ENCODE results near the gene BFSP2.

GRCh38 chr3:133472242-133472641 lies 72.4 kb downstream of the BFSP2 start:
- TF ChIP-seq CTCF (IDR thresholded peaks at IDR 0.05) (no peak), POLR2AphosphoS5 (IDR thresholded peaks at IDR 0.05; ENCODE audit: low read depth, low read length) (no peak), REST (IDR thresholded peaks at IDR 0.05; ENCODE audit: insufficient read depth in 1 of 2, low read depth in 2 of 2, low read length in 1 of 2) (no peak), SIN3A (IDR thresholded peaks at IDR 0.05; ENCODE audit: borderline replicate concordance, insufficient read depth, low read depth, low read length) (no peak)

Measured in Panc1 (cell line).